ENCODE data around the gene OLA1.

The OLA1 gene

GRCh38 chr2:174219321-174219720 is 29.0 kb downstream of the OLA1 start:
- ChIA-PET POLR2A (ENCODE audit: low non-redundant PET) (no interaction called here), CTCF (interaction anchor here (0.6 kb wide), 1 partner anchor 106 kb away, joined by 5 read pairs; no protein-coding TSS in a partner anchor)
- DNase-seq (ENCODE audit: low spot score) = no peak
- TF ChIP-seq CTCF (conservative IDR thresholded peaks at IDR 0.05; ENCODE audit: low read depth) = no peak
- no peak overlapping the region for H3K27ac ChIP-seq

GRCh38 chr2:174218773-174219172 is 29.6 kb downstream of the OLA1 start:
- no peak for DNase-seq (ENCODE audit: low spot score)
- no peak overlapping the region for H3K27ac ChIP-seq
- ChIA-PET CTCF (interaction anchor here (0.6 kb wide), 1 partner anchor 107 kb away, joined by 5 read pairs; no protein-coding TSS in a partner anchor), POLR2A (ENCODE audit: low non-redundant PET) (no interaction called here)
- TF ChIP-seq CTCF (conservative IDR thresholded peaks at IDR 0.05; ENCODE audit: low read depth) = no peak

- ChIA-PET CTCF (interaction anchor here (0.6 kb wide), 1 partner anchor 34 kb away, joined by 3 read pairs; no protein-coding TSS in a partner anchor), POLR2A (ENCODE audit: low non-redundant PET) (no interaction called here)
- no peak overlapping the region for H3K27ac ChIP-seq
- no peak for DNase-seq (ENCODE audit: low spot score)
- TF ChIP-seq CTCF (conservative IDR thresholded peaks at IDR 0.05; ENCODE audit: low read depth) = no peak
Observed at GRCh38 chr2:174217869-174218268, 30.5 kb downstream of the OLA1 start.

- ChIA-PET POLR2A (ENCODE audit: low non-redundant PET) (no interaction called here), CTCF (interaction anchor here (0.7 kb wide), 1 partner anchor 760 kb away, joined by 3 read pairs; no protein-coding TSS in a partner anchor)
- TF ChIP-seq CTCF (conservative IDR thresholded peaks at IDR 0.05; ENCODE audit: low read depth) = no peak
- no peak for DNase-seq (ENCODE audit: low spot score)
- no peak overlapping the region for H3K27ac ChIP-seq
Observed at GRCh38 chr2:174211954-174212353, 36.4 kb downstream of the OLA1 start.

- CTCF ChIA-PET = interaction anchor here (0.5 kb wide), 1 partner anchor 21 kb away, joined by 3 read pairs; no protein-coding TSS in a partner anchor
- TF ChIP-seq CTCF (conservative IDR thresholded peaks at IDR 0.05; ENCODE audit: low read depth) = no peak
- no peak for DNase-seq (ENCODE audit: low spot score)
- H3K27ac ChIP-seq = no peak overlapping the region
- POLR2A ChIA-PET (ENCODE audit: low non-redundant PET) = no interaction called here
Observed at GRCh38 chr2:174210862-174211261, 37.5 kb downstream of the OLA1 start.

- TF ChIP-seq CTCF (conservative IDR thresholded peaks at IDR 0.05; ENCODE audit: low read depth) = no peak
- CTCF ChIA-PET = no interaction called here
Observed at GRCh38 chr2:174209325-174209724, 39.0 kb downstream of the OLA1 start.

More at GRCh38 chr2:174209325-174209724, 39.0 kb downstream of the OLA1 start:
- no peak for DNase-seq (ENCODE audit: low spot score)
- no peak overlapping the region for H3K27ac ChIP-seq
- POLR2A ChIA-PET (ENCODE audit: low non-redundant PET) = no interaction called here

Data from RWPE1 (cell line).